Spleen (tissue), 11 donors: ENCODE data around the gene C3orf18. TPM values are rescaled to one million over a fixed set of nuclear protein-coding genes. Genes with fewer than 3 reads are reported as not detected.

Source experiments
- DNase-seq: peaks from one replicate; pipeline ENCODE4 v3.0.0-alpha.2; 2020
- H3K27ac ChIP-seq, 8 donors: fragments of 200-600 bp; sonication (generic) in 7 of 8; 1 replicate in 4 of 8; 2 replicates in 4 of 8; pipeline versions ENCODE4 v1.5.0 to v1.8.0; 2016 to 2021; ENCODE audit warnings: inconsistent platforms in 4 of 8, mild to moderate bottlenecking in 4 of 8, moderate library complexity in 1 of 8
- H3K27me3 ChIP-seq, 7 donors: fragments of 200-600 bp; sonication (generic) in 6 of 7; replicated peaks in 1 of 7; 1 replicate in 4 of 7; 2 replicates in 3 of 7; pipeline versions ENCODE4 v1.5.0 to v1.8.0; 2016 to 2021; ENCODE audit warnings: inconsistent platforms in 3 of 7, mild to moderate bottlenecking in 1 of 7
- H3K36me3 ChIP-seq, 6 donors: fragments of 200-600 bp; sonication (generic) in 5 of 6; 1 replicate in 4 of 6; 2 replicates in 2 of 6; pipeline versions ENCODE4 v1.5.0 to v1.8.0; 2016 to 2021; ENCODE audit warnings: inconsistent platforms in 2 of 6
- H3K4me1 ChIP-seq, 6 donors: fragments of 200-600 bp; sonication (generic) in 5 of 6; 1 replicate in 3 of 6; 2 replicates in 3 of 6; pipeline versions ENCODE4 v1.5.0 to v1.8.0; 2016 to 2021; ENCODE audit warnings: inconsistent platforms in 3 of 6
- H3K4me3 ChIP-seq, 8 donors: fragments of 200-600 bp; sonication (generic) in 7 of 8; 1 replicate in 4 of 8; 2 replicates in 4 of 8; pipeline versions ENCODE4 v1.5.0 to v1.8.0; 2016 to 2021; ENCODE audit warnings: inconsistent platforms in 4 of 8, mild to moderate bottlenecking in 4 of 8, moderate library complexity in 2 of 8
- H3K9me3 ChIP-seq, 8 donors: fragments of 200-600 bp; sonication (generic) in 7 of 8; 1 replicate in 4 of 8; 2 replicates in 4 of 8; pipeline versions ENCODE4 v1.5.0 to v1.8.0; 2016 to 2021; ENCODE audit warnings: inconsistent platforms in 4 of 8
- CTCF ChIP-seq, 11 experiments: fragments of 200-600 bp in 7 of 11; fragments of 450-650 bp in 4 of 11; sonication (generic) in 4 of 11; IDR thresholded peaks in 8 of 11; conservative IDR thresholded peaks in 3 of 11; 1 replicate in 7 of 11; 2 replicates in 4 of 11; pipeline versions ENCODE4 v1.4.0 to v1.8.0; 2016 to 2021; ENCODE audit warnings: antibody characterized with exemption in 11 of 11, inconsistent platforms in 4 of 11, mild to moderate bottlenecking in 1 of 11
- POLR2A ChIP-seq, 3 donors: fragments of 450-650 bp; IDR thresholded peaks; one replicate each; pipeline ENCODE4 v1.5.1; 2017; ENCODE audit warnings: antibody characterized with exemption in 3 of 3, mild to moderate bottlenecking in 1 of 3
- POLR2AphosphoS5 ChIP-seq, 3 donors: sonication (generic); formaldehyde crosslinking; IDR thresholded peaks; one replicate each; pipeline ENCODE4 v1.5.1; 2017; ENCODE audit warnings: antibody characterized with exemption in 3 of 3
- WGBS, 5 donors: extraction: QIAGEN DNeasy Blood & Tissue Kit in 3 of 5; methylation state at CpG; one replicate each; pipeline versions ENCODE4 v1.1.5 to v1.1.7; 2013 to 2018; 5-methylcytosine and 5-hydroxymethylcytosine counted together
- intact Hi-C: fragments of 100-400 bp; cut with DNase I; formaldehyde crosslinking; loops from one replicate; pipeline ENCODE4 v1.15.0; 2023; ENCODE audit warnings: low total_unique reads
- polyA plus RNA-seq, 3 donors: library from polyadenylated mRNA; stranded (reverse); fragments of 200-250 nt; gene quantifications; one replicate each; pipeline ENCODE4 v1.2.1, GENCODE V29; 2013
- total RNA-seq, 7 donors: library from RNA; depleted of rRNA in 3 of 7; stranded (reverse); fragments of >200 nt in 3 of 7; fragmentation: NEBNext Ultra II Directional in 4 of 7; extraction: Animal tissue kit (Norgen Biotek cat#: 25700) in 4 of 7; gene quantifications; one replicate each; pipeline versions ENCODE4 v1.1.0 to v1.2.1, GENCODE V29; 2016 to 2021
- donor health status: healthy with polysubstance abuse.
- donor health status: DM: no; HTN: no; CAD: no; lungs with moderate emphysema.
- donor health status: DM: no; HTN: no; CAD: no.
- donor health status: Bipolar disorder and iron deficiency.
- donor health status: healthy.
- donor health status: DM: no; HTN: no; CAD: no.
- donor health status: DM: yes; HTN: yes; CAD: no.

The C3orf18 gene
- total and polyA plus RNA-seq, 10 donors, result 2.3 to 12.2 (median 5.1) TPM

- Histone ChIP-seq H3K36me3 (no peaks in the 10 kb centered on the region), H3K27me3 (no peaks in the 10 kb centered on the region), H3K27ac (no peak overlapping the region), H3K9me3 (no peaks in the 10 kb centered on the region), H3K4me1 (peaks cover 11 to 28% (median 24%) of the 10 kb centered on the region in 6 donors), H3K4me3 (no peak overlapping the region)
- intact Hi-C loops, result no loop called here
- no peak for DNase-seq
- TF ChIP-seq POLR2AphosphoS5 (IDR thresholded peaks at IDR 0.05) (no peak), POLR2A (IDR thresholded peaks at IDR 0.05) (no peak), CTCF (IDR thresholded peaks at IDR 0.05 in 8 of 11, conservative IDR thresholded peaks at IDR 0.05 in 3 of 11) (no peak)
- WGBS, 5 donors, result 76 to 94% (median 80%) methylated on average over 1 of the region's 1 CpG
Observed at GRCh38 chr3:50564321-50564720, 3.2 kb downstream of the C3orf18 start.

GRCh38 chr3:50563867-50564266, 3.7 kb downstream of the C3orf18 start:
- intact Hi-C loops, result no loop called here
- H3K27me3 ChIP-seq, result no peaks in the 10 kb centered on the region
- no peaks in the 10 kb centered on the region for H3K36me3 ChIP-seq
- no peaks in the 10 kb centered on the region for H3K9me3 ChIP-seq
- 57 to 93% (median 84%) methylated on average over 1 to 2 of the region's 2 CpGs for WGBS, 5 donors
- DNase-seq, result no peak
- no peak overlapping the region for H3K27ac ChIP-seq
- no peak for TF ChIP-seq POLR2A (IDR thresholded peaks at IDR 0.05)
- no peak for TF ChIP-seq POLR2AphosphoS5 (IDR thresholded peaks at IDR 0.05)
- no peak for TF ChIP-seq CTCF (IDR thresholded peaks at IDR 0.05 in 8 of 11, conservative IDR thresholded peaks at IDR 0.05 in 3 of 11)
- H3K4me1 ChIP-seq, result peaks cover 11 to 27% (median 23%) of the 10 kb centered on the region in 6 donors
- H3K4me3 ChIP-seq, result no peak overlapping the region

GRCh38 chr3:50562861-50563260, 4.7 kb downstream of the C3orf18 start:
- Histone ChIP-seq H3K27ac (no peak overlapping the region), H3K9me3 (no peaks in the 10 kb centered on the region), H3K4me1 (peaks cover 6 to 17% (median 14%) of the 10 kb centered on the region in 6 donors), H3K4me3 (no peak overlapping the region), H3K36me3 (no peaks in the 10 kb centered on the region), H3K27me3 (no peaks in the 10 kb centered on the region)
- no peak for DNase-seq
- intact Hi-C loops, result no loop called here
- no peak for TF ChIP-seq POLR2AphosphoS5 (IDR thresholded peaks at IDR 0.05)
- no peak for TF ChIP-seq CTCF (IDR thresholded peaks at IDR 0.05 in 8 of 11, conservative IDR thresholded peaks at IDR 0.05 in 3 of 11)
- TF ChIP-seq POLR2A (IDR thresholded peaks at IDR 0.05), result no peak
- 51 to 72% (median 57%) methylated on average over 2 of the region's 2 CpGs for WGBS, 5 donors

- TF ChIP-seq POLR2A (IDR thresholded peaks at IDR 0.05) (no peak), CTCF (IDR thresholded peaks at IDR 0.05 in 8 of 11, conservative IDR thresholded peaks at IDR 0.05 in 3 of 11) (no peak), POLR2AphosphoS5 (IDR thresholded peaks at IDR 0.05) (no peak)
- Histone ChIP-seq H3K4me1 (no peaks in the 10 kb centered on the region), H3K36me3 (no peaks in the 10 kb centered on the region), H3K9me3 (no peaks in the 10 kb centered on the region), H3K27me3 (peaks cover 0 to 6% (median 0%) of the 10 kb centered on the region in 7 donors), H3K27ac (no peak overlapping the region), H3K4me3 (no peak overlapping the region)
- intact Hi-C loops, result no loop called here
- no peak for DNase-seq
Observed at GRCh38 chr3:50559702-50560101, 7.8 kb downstream of the C3orf18 start.
